OCI-LY1 (cell line): ENCODE measurements around the gene GNG4.

ENCODE experiments used
- H2AFZ ChIP-seq: fragments of 200-600 bp; sonication (generic), shearing (Covaris generic); 2 replicates; pipeline ENCODE4 v1.6.0; 2014; ENCODE audit warnings: antibody characterized with exemption, mild to moderate bottlenecking, low read length
- H3F3A ChIP-seq: fragments of 200-600 bp; sonication (generic), shearing (Covaris generic); 2 replicates; pipeline ENCODE4 v1.6.0; 2014; ENCODE audit warnings: mild to moderate bottlenecking, antibody characterized with exemption, low read length, moderate library complexity; ENCODE audit not compliant: insufficient read depth
- H3K27ac ChIP-seq: fragments of 200-600 bp; sonication (generic); 2 replicates; pipeline ENCODE4 v1.5.1; 2014; ENCODE audit warnings: low read length, mixed run types, mild to moderate bottlenecking, low read depth; ENCODE audit not compliant: poor library complexity, severe bottlenecking
- H3K27me3 ChIP-seq: fragments of 200-600 bp; sonication (generic); 2 replicates; pipeline ENCODE4 v1.6.0; 2014; ENCODE audit warnings: antibody characterized with exemption, mild to moderate bottlenecking, low read length, moderate library complexity; ENCODE audit not compliant: insufficient read depth
- H3K36me3 ChIP-seq: fragments of 200-600 bp; sonication (generic); 2 replicates; pipeline ENCODE4 v1.6.1; 2014; ENCODE audit warnings: mild to moderate bottlenecking, antibody characterized with exemption, low read length, moderate library complexity, mixed read lengths; ENCODE audit not compliant: insufficient read depth
- H3K4me1 ChIP-seq: fragments of 200-600 bp; sonication (generic); 2 replicates; pipeline ENCODE4 v1.5.1; 2014; ENCODE audit warnings: mild to moderate bottlenecking, low read length, moderate library complexity; ENCODE audit not compliant: insufficient read depth, severe bottlenecking
- H3K4me2 ChIP-seq: fragments of 200-600 bp; sonication (generic), shearing (Covaris generic); 2 replicates; pipeline ENCODE4 v1.6.1; 2014; ENCODE audit warnings: low read length
- H3K4me3 ChIP-seq: fragments of 200-600 bp; sonication (generic); 2 replicates; pipeline ENCODE4 v1.5.1; 2014; ENCODE audit warnings: low read length, low read depth, mild to moderate bottlenecking, mixed read lengths; ENCODE audit not compliant: poor library complexity, severe bottlenecking
- H3K79me2 ChIP-seq: fragments of 200-600 bp; shearing (Covaris generic); 2 replicates; pipeline ENCODE4 v1.6.1; 2016; ENCODE audit warnings: mixed run types, low read length, mixed read lengths; ENCODE audit not compliant: insufficient read depth
- H3K9ac ChIP-seq: fragments of 200-600 bp; sonication (generic), shearing (Covaris generic); 2 replicates; pipeline ENCODE4 v1.6.1; 2014; ENCODE audit warnings: mild to moderate bottlenecking, low read length, mixed read lengths
- H3K9me2 ChIP-seq: fragments of 200-600 bp; sonication (generic), shearing (Covaris generic); 2 replicates; pipeline ENCODE4 v1.6.1; 2014; ENCODE audit warnings: low read depth, mild to moderate bottlenecking, low read length, mixed read lengths
- H3K9me3 ChIP-seq: fragments of 200-600 bp; shearing (Covaris generic); 2 replicates; pipeline ENCODE4 v1.6.1; 2014; ENCODE audit warnings: low read length, mixed read lengths
- H4K20me1 ChIP-seq: fragments of 200-600 bp; sonication (generic), shearing (Covaris generic); 2 replicates; pipeline ENCODE4 v1.6.0; 2016; ENCODE audit warnings: mild to moderate bottlenecking, low read length; ENCODE audit not compliant: insufficient read depth
- EZH2 ChIP-seq: fragments of 200-600 bp; sonication (generic), shearing (Covaris generic); IDR thresholded peaks from 2 replicates; pipeline ENCODE4 v1.8.0; 2017; ENCODE audit warnings: borderline replicate concordance, mixed run types, mild to moderate bottlenecking, antibody characterized with exemption, low read length, moderate library complexity, mixed read lengths
- TF ChIP-seq, protein P1 (sequence below): fragments of 200-600 bp; sonication (generic), shearing (Covaris generic); IDR thresholded peaks from 2 replicates; pipeline ENCODE4 v1.5.1; 2017; ENCODE audit warnings: mild to moderate bottlenecking, antibody characterized with exemption, low read length, moderate library complexity, mixed read lengths

The GNG4 gene

DNA sequence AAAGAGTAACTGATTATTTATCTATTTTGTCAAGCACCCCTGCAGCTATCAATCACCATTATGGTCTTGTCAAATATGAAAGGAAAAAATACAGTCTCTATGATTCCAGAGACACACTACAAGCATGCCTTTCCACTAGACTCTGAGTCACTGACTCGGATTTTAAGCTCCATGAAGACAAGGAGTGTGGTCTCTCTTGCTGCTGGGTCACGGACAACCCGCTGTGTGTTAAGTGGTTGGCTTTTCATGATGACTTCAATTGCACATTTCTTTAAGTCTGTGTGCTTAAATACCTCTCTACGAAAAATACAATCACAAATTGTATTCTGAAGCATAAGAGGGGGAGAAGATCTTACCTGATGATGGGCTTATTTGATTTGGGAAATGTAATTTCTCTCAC is 14.0 kb upstream of the GNG4 start:
- H3K9me3 ChIP-seq, result no peaks in the 10 kb centered on the region

DNA sequence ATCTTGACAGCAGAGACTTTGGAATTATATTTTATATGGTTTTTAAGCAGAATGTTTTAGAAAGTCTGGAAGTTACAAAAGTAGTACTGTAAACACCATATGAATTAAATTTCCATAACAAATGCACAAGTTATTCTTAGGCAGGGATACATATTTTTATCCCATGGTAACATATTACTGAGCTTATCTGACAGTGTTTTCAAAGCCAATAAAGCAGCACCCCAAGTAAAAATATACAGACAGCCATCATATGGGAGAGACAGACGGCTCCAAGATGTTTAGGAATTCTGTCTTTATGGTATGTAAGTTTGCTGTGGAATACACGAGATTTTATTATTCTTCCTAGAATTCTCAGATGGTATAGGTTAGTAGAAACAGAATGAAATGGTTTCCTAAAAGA is 12.0 kb upstream of the GNG4 start:
- Histone ChIP-seq H3K36me3 (no peaks in the 10 kb centered on the region), H3K9me3 (no peaks in the 10 kb centered on the region), H3K4me2 (no peak overlapping the region), H3K27me3 (no peaks in the 10 kb centered on the region), H3K79me2 (no peaks in the 10 kb centered on the region), H3K9ac (no peak overlapping the region), H3K4me1 (no peaks in the 10 kb centered on the region), H3F3A (no peaks in the 10 kb centered on the region), H2AFZ (no peak overlapping the region), H3K27ac (no peak overlapping the region), H3K9me2 (no peaks in the 10 kb centered on the region), H4K20me1 (no peaks in the 10 kb centered on the region), H3K4me3 (no peak overlapping the region)
- no peak for TF ChIP-seq EZH2
- TF ChIP-seq, protein P1, sequence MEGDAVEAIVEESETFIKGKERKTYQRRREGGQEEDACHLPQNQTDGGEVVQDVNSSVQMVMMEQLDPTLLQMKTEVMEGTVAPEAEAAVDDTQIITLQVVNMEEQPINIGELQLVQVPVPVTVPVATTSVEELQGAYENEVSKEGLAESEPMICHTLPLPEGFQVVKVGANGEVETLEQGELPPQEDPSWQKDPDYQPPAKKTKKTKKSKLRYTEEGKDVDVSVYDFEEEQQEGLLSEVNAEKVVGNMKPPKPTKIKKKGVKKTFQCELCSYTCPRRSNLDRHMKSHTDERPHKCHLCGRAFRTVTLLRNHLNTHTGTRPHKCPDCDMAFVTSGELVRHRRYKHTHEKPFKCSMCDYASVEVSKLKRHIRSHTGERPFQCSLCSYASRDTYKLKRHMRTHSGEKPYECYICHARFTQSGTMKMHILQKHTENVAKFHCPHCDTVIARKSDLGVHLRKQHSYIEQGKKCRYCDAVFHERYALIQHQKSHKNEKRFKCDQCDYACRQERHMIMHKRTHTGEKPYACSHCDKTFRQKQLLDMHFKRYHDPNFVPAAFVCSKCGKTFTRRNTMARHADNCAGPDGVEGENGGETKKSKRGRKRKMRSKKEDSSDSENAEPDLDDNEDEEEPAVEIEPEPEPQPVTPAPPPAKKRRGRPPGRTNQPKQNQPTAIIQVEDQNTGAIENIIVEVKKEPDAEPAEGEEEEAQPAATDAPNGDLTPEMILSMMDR, result no peak

More for the DNA sequence above, 14.0 kb upstream of the GNG4 start:
- no peak overlapping the region for H3K4me3 ChIP-seq
- no peaks in the 10 kb centered on the region for H3K4me1 ChIP-seq
- H2AFZ ChIP-seq, result no peak overlapping the region
- TF ChIP-seq, protein P1, result no peak
- TF ChIP-seq EZH2, result no peak
- no peaks in the 10 kb centered on the region for H3F3A ChIP-seq
- H3K36me3 ChIP-seq, result no peaks in the 10 kb centered on the region
- no peak overlapping the region for H3K9ac ChIP-seq
- no peak overlapping the region for H3K4me2 ChIP-seq
- H3K9me2 ChIP-seq, result no peaks in the 10 kb centered on the region
- H3K27ac ChIP-seq, result no peak overlapping the region
- no peaks in the 10 kb centered on the region for H3K27me3 ChIP-seq
- H3K79me2 ChIP-seq, result no peaks in the 10 kb centered on the region
- H4K20me1 ChIP-seq, result no peaks in the 10 kb centered on the region

DNA sequence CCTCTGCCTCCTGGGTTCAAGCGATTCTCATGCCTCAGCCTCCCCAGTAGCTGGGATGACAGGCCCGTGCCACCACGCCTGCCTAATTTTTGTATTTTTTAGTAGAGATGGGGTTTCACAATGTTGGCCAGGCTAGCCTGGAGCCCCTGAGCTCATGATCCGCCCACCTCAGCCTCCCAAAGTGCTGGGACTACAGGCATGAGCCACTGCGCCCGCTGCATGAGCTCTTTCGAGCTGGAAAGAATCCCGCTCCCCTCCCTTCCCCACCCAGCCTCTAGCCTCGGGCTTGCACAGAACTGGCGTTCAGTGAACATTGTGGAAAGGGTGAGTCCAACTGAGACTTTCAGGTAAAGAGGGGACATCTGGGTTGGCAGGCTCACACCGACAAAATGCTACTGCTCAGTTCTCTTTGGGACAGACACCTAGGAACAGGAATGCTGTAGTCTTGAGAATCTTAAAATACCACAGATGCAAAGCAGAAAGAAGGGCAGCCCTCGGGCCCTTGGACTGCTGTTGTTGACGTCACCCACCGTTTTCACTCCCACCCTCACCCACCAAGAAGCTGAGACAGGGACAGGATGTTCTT is 9.7 kb upstream of the GNG4 start:
- TF ChIP-seq, protein P1, result no peak
- no peak for TF ChIP-seq EZH2
- no peak overlapping the region for H2AFZ ChIP-seq
- no peaks in the 10 kb centered on the region for H3K79me2 ChIP-seq
- H3K27me3 ChIP-seq, result no peaks in the 10 kb centered on the region
- no peaks in the 10 kb centered on the region for H3F3A ChIP-seq
- H3K4me3 ChIP-seq, result no peak overlapping the region
- no peaks in the 10 kb centered on the region for H3K9me3 ChIP-seq
- no peaks in the 10 kb centered on the region for H4K20me1 ChIP-seq
- H3K9ac ChIP-seq, result no peak overlapping the region
- no peaks in the 10 kb centered on the region for H3K36me3 ChIP-seq
- no peaks in the 10 kb centered on the region for H3K4me1 ChIP-seq
- H3K4me2 ChIP-seq, result no peak overlapping the region
- no peaks in the 10 kb centered on the region for H3K9me2 ChIP-seq
- H3K27ac ChIP-seq, result no peak overlapping the region
